Activated CD4-positive, CD25-positive, alpha-beta regulatory T cell treated with anti-CD3 and anti-CD28 coated beads, Interleukin-2, amount 50 U/mL, for 24 hours (primary cell): Measurements from ENCODE around the gene DHRS7B.
"Not testable (repeated sequence)": the region's sequence is repeated elsewhere in the genome, so short reads cannot be mapped to it uniquely, and the experiment has no call there.

Source experiments
- ATAC-seq, 2 donors: fragments of 150-1000 bp; cut with Tn5 transposase; one replicate each; pipeline ENCODE4 v1.10.0; 2021; ENCODE audit warnings: mild to moderate bottlenecking in 1 of 2, moderate library complexity in 1 of 2

The DHRS7B gene

GRCh38 chr17:21185061-21185460 is 58.3 kb downstream of the DHRS7B start:
- no peak for ATAC-seq

GRCh38 chr17:21186399-21187187 is 59.8 kb downstream of the DHRS7B start:
- no peak for ATAC-seq

- ATAC-seq, result no peak
Measured at GRCh38 chr17:21189361-21189760, 62.6 kb downstream of the DHRS7B start.

GRCh38 chr17:21190078-21190477 is 63.3 kb downstream of the DHRS7B start:
- no peak for ATAC-seq

- ATAC-seq, result no peak
Measured at GRCh38 chr17:21191698-21192097, 64.9 kb downstream of the DHRS7B start.

- ATAC-seq, result not testable (repeated sequence)
Measured at GRCh38 chr17:21192414-21192813, 65.7 kb downstream of the DHRS7B start.

- ATAC-seq, result no peak
Measured at GRCh38 chr17:21193031-21193430, 66.3 kb downstream of the DHRS7B start.

- ATAC-seq, result no peak
Measured at GRCh38 chr17:21194226-21194625, 67.5 kb downstream of the DHRS7B start.

GRCh38 chr17:21194703-21195102 is 67.9 kb downstream of the DHRS7B start:
- no peak for ATAC-seq

GRCh38 chr17:21196126-21196525 is 69.4 kb downstream of the DHRS7B start:
- no peak for ATAC-seq

GRCh38 chr17:21198411-21198810 is 71.6 kb downstream of the DHRS7B start:
- ATAC-seq, result no peak

- no peak for ATAC-seq
Measured at GRCh38 chr17:21199311-21199710, 72.5 kb downstream of the DHRS7B start.

GRCh38 chr17:21199856-21200255 is 73.1 kb downstream of the DHRS7B start:
- no peak for ATAC-seq

GRCh38 chr17:21200590-21201297 is 74.0 kb downstream of the DHRS7B start:
- no peak for ATAC-seq

- no peak for ATAC-seq
Measured at GRCh38 chr17:21201298-21201595, 74.5 kb downstream of the DHRS7B start.

- ATAC-seq, result no peak
Measured at GRCh38 chr17:21201874-21202273, 75.1 kb downstream of the DHRS7B start.

- ATAC-seq, result no peak
Measured at GRCh38 chr17:21202512-21202911, 75.7 kb downstream of the DHRS7B start.

GRCh38 chr17:21204935-21205334 is 78.2 kb downstream of the DHRS7B start:
- no peak for ATAC-seq

GRCh38 chr17:21208352-21208751 is 81.6 kb downstream of the DHRS7B start:
- no peak for ATAC-seq

GRCh38 chr17:21209511-21210175 is 82.9 kb downstream of the DHRS7B start:
- no peak for ATAC-seq

GRCh38 chr17:21210411-21211076 is 83.8 kb downstream of the DHRS7B start:
- ATAC-seq, result no peak

- no peak for ATAC-seq
Measured at GRCh38 chr17:21211825-21212479, 85.2 kb downstream of the DHRS7B start.
